Fibroblast of pulmonary artery (primary cell): ENCODE measurements around the gene FAM3D.

Source experiments
- DNase-seq: peaks from one replicate; pipeline ENCODE4 v3.0.0-alpha.2; 2010; ENCODE audit warnings: low read depth
- H3K4me3 ChIP-seq: replicated peaks from 2 replicates; pipeline ENCODE4 v1.5.1; 2011; ENCODE audit warnings: low read depth, mild to moderate bottlenecking, control low read depth, low read length, moderate library complexity
- TF ChIP-seq, protein P1 (sequence below): IDR thresholded peaks from 2 replicates; pipeline ENCODE4 v1.5.1; 2011; ENCODE audit warnings: mild to moderate bottlenecking, control low read depth, low read length, inconsistent platforms; ENCODE audit errors: missing control alignments

The FAM3D gene

GRCh38 chr3:58640700-58641372 lies 25.7 kb downstream of the FAM3D start:
- DNase-seq = peak; percentile 77
- no peak overlapping the region for H3K4me3 ChIP-seq
- TF ChIP-seq, protein P1, sequence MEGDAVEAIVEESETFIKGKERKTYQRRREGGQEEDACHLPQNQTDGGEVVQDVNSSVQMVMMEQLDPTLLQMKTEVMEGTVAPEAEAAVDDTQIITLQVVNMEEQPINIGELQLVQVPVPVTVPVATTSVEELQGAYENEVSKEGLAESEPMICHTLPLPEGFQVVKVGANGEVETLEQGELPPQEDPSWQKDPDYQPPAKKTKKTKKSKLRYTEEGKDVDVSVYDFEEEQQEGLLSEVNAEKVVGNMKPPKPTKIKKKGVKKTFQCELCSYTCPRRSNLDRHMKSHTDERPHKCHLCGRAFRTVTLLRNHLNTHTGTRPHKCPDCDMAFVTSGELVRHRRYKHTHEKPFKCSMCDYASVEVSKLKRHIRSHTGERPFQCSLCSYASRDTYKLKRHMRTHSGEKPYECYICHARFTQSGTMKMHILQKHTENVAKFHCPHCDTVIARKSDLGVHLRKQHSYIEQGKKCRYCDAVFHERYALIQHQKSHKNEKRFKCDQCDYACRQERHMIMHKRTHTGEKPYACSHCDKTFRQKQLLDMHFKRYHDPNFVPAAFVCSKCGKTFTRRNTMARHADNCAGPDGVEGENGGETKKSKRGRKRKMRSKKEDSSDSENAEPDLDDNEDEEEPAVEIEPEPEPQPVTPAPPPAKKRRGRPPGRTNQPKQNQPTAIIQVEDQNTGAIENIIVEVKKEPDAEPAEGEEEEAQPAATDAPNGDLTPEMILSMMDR = peak; percentile 94

GRCh38 chr3:58639842-58640241 lies 26.7 kb downstream of the FAM3D start:
- DNase-seq = no peak
- no peak overlapping the region for H3K4me3 ChIP-seq
- TF ChIP-seq, protein P1 = no peak

GRCh38 chr3:58639001-58639400 lies 27.6 kb downstream of the FAM3D start:
- H3K4me3 ChIP-seq = no peak overlapping the region
- DNase-seq = peak; percentile 33
- TF ChIP-seq, protein P1 = no peak

DNA sequence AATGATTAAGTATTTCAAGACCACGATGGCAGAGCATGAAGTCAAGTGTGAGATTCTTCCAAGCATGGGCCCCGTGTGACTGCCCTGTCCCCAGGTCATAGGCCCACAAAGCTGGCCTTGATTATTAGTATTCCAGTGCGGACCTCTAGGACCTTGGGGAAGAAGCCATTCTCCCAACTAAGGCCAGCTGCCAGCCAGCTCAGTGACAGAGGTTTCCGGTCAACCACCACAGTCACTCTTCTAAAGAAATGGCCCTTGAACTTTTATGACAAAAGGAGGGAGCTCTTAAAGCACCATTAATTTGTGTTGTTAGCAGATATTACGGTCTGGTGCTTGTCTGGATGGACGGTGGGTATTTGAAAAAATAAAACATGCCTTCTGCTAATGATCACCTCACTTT lies 28.0 kb downstream of the FAM3D start:
- no peak for DNase-seq
- TF ChIP-seq, protein P1 = no peak
- H3K4me3 ChIP-seq = no peak overlapping the region

DNA sequence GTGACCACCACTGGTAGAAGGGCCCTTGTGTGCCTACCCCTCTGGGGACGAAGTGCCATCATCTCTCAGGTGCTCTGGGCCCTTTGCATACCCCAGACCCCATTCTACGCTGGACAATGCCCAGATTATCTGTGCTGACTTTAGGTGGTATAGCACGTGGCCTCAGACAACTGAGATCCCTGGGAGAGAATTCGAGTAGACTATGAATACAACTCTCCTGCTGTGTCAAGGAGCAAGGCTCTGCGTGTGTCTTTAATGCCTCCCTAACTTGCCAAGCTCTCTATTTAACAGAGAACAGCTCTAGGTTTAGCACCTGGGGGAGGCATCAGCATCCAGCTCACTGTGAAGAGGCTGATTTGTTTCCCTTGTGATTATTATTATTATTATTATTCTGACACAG lies 29.1 kb downstream of the FAM3D start:
- TF ChIP-seq, protein P1 = no peak
- no peak for DNase-seq
- no peak overlapping the region for H3K4me3 ChIP-seq

- TF ChIP-seq, protein P1 = no peak
- DNase-seq = no peak
- H3K4me3 ChIP-seq = no peak overlapping the region
Measured at GRCh38 chr3:58635371-58636285, 30.9 kb downstream of the FAM3D start.
